ENCODE data around the gene CBLN2.
A peak's percentile ranks its signal among the peaks of the same experiment; 100 is the strongest.

Gene CBLN2

GRCh38 chr18:72544092-72544886 lies at the start of gene CBLN2:
Gene CBLN2, minus strand, starts transcription at chr18:72544342. Its CDS starts 2,182 bp downstream, at chr18:72542160.
- peak; percentile 68 to 98 (median 81) for DNase-seq
- intact Hi-C loops (cut with DNase I): loop anchor here (2.0 to 10.0 kb wide), 4 partner anchors 93 to 1759 kb away; no protein-coding TSS in a partner anchor

- no peak for DNase-seq
- intact Hi-C loops (cut with DNase I): no loop called here
These were observed 44.2 kb upstream of the CBLN2 start for GRCh38 chr18:72588360-72588759.

- DNase-seq: no peak
These were observed 40.6 kb upstream of the CBLN2 start for GRCh38 chr18:72584787-72585186.

GRCh38 chr18:72581976-72582375 lies 37.8 kb upstream of the CBLN2 start:
- no peak for DNase-seq
- intact Hi-C loops (cut with DNase I): no loop called here

More at GRCh38 chr18:72584787-72585186, 40.6 kb upstream of the CBLN2 start:
- intact Hi-C loops (cut with DNase I): no loop called here

GRCh38 chr18:72572896-72573295 lies 28.8 kb upstream of the CBLN2 start:
- intact Hi-C loops (cut with DNase I): no loop called here
- no peak for DNase-seq

- intact Hi-C loops (cut with DNase I): no loop called here
- DNase-seq: no peak
These were observed 22.1 kb upstream of the CBLN2 start for GRCh38 chr18:72566290-72566689.

GRCh38 chr18:72555968-72556367 lies 11.8 kb upstream of the CBLN2 start:
- no peak for DNase-seq
- intact Hi-C loops (cut with DNase I): no loop called here

- DNase-seq: no peak
- intact Hi-C loops (cut with DNase I): no loop called here
These were observed 11.0 kb upstream of the CBLN2 start for GRCh38 chr18:72555101-72555500.

- DNase-seq: peak in 7 of 10 donors; percentile 10 to 88 (median 28)
These were observed 636 bp downstream of the CBLN2 start for GRCh38 chr18:72543357-72544055.

GRCh38 chr18:72542984-72543356 lies 1.2 kb downstream of the CBLN2 start:
- intact Hi-C loops (cut with DNase I): loop anchor here (5.0 to 10.0 kb wide), 3 partner anchors 94 to 1758 kb away; no protein-coding TSS in a partner anchor
- DNase-seq: peak in 3 of 10 donors; percentile 12 to 85 (median 19)

More at GRCh38 chr18:72543357-72544055, 636 bp downstream of the CBLN2 start:
- intact Hi-C loops (cut with DNase I): loop anchor here (2.0 to 10.0 kb wide), 4 partner anchors 94 to 1759 kb away; no protein-coding TSS in a partner anchor

GRCh38 chr18:72542342-72542741 lies 1.8 kb downstream of the CBLN2 start:
- peak in 5 of 10 donors; percentile 14 to 88 (median 29) for DNase-seq
- intact Hi-C loops (cut with DNase I): loop anchor here (5.0 to 10.0 kb wide), 3 partner anchors 95 to 1758 kb away; no protein-coding TSS in a partner anchor

GRCh38 chr18:72541871-72542332 lies 2.2 kb downstream of the CBLN2 start:
- intact Hi-C loops (cut with DNase I): loop anchor here (5.0 to 10.0 kb wide), 3 partner anchors 95 to 1757 kb away; no protein-coding TSS in a partner anchor
- peak in 7 of 10 donors; percentile 15 to 86 (median 29) for DNase-seq

GRCh38 chr18:72539901-72540300 lies 4.2 kb downstream of the CBLN2 start:
- intact Hi-C loops (cut with DNase I): loop anchor here (5.0 to 10.0 kb wide), 3 partner anchors 97 to 1755 kb away; no protein-coding TSS in a partner anchor
- peak in 3 of 10 donors; percentile 17 to 75 (median 34) for DNase-seq

GRCh38 chr18:72530622-72531021 lies 13.5 kb downstream of the CBLN2 start:
- no peak for DNase-seq
- intact Hi-C loops (cut with DNase I): no loop called here

GRCh38 chr18:72504866-72505265 lies 39.3 kb downstream of the CBLN2 start:
- intact Hi-C loops (cut with DNase I): no loop called here
- DNase-seq: peak in 1 of 10 donors; percentile 62

- intact Hi-C loops (cut with DNase I): no loop called here
- peak in 2 of 10 donors; percentile 62 to 76 for DNase-seq
These were observed 41.3 kb downstream of the CBLN2 start for GRCh38 chr18:72502671-72503431.

- intact Hi-C loops (cut with DNase I): no loop called here
- no peak for DNase-seq
These were observed 51.6 kb downstream of the CBLN2 start for GRCh38 chr18:72492497-72492896.

All from posterior cingulate gyrus (tissue), 11 donors.